ENCODE results near the gene CLDN1.

DNA sequence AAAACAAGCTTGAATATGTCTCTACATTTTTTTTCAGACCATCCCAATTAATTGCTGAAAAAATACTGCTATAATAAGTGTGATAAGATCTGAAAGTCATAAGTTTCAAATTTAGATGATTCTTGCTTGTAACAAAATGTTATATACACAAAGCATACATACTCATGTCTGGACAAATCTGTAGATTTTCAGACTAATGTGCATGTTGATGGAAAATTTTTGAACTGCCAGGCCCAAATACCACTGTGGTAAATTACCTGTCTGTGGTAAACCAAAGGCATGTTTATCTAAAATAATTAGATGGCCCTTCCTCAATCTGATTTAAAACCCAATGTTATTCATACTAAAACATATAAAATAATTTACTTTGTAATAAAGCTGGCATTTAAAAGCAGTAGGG, 34.0 kb upstream of the CLDN1 start:
- TF ChIP-seq, protein P1, sequence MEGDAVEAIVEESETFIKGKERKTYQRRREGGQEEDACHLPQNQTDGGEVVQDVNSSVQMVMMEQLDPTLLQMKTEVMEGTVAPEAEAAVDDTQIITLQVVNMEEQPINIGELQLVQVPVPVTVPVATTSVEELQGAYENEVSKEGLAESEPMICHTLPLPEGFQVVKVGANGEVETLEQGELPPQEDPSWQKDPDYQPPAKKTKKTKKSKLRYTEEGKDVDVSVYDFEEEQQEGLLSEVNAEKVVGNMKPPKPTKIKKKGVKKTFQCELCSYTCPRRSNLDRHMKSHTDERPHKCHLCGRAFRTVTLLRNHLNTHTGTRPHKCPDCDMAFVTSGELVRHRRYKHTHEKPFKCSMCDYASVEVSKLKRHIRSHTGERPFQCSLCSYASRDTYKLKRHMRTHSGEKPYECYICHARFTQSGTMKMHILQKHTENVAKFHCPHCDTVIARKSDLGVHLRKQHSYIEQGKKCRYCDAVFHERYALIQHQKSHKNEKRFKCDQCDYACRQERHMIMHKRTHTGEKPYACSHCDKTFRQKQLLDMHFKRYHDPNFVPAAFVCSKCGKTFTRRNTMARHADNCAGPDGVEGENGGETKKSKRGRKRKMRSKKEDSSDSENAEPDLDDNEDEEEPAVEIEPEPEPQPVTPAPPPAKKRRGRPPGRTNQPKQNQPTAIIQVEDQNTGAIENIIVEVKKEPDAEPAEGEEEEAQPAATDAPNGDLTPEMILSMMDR (conservative IDR thresholded peaks at IDR 0.05): no peak
- TF ChIP-seq EZH2 (IDR thresholded peaks at IDR 0.05; ENCODE audit: low read depth): no peak
